HG02623 (cell line): ENCODE measurements around the gene RUSF1.
"Not testable (repeated sequence)": the region's sequence is repeated elsewhere in the genome, so short reads cannot be mapped to it uniquely, and the experiment has no call there.

Experiments
- ATAC-seq: cut with Tn5 transposase; IDR thresholded peaks from one replicate; pipeline ENCODE4 v1.9.1; 2021; ENCODE audit warnings: moderate library complexity; ENCODE audit not compliant: unreplicated experiment

RUSF1 gene

DNA sequence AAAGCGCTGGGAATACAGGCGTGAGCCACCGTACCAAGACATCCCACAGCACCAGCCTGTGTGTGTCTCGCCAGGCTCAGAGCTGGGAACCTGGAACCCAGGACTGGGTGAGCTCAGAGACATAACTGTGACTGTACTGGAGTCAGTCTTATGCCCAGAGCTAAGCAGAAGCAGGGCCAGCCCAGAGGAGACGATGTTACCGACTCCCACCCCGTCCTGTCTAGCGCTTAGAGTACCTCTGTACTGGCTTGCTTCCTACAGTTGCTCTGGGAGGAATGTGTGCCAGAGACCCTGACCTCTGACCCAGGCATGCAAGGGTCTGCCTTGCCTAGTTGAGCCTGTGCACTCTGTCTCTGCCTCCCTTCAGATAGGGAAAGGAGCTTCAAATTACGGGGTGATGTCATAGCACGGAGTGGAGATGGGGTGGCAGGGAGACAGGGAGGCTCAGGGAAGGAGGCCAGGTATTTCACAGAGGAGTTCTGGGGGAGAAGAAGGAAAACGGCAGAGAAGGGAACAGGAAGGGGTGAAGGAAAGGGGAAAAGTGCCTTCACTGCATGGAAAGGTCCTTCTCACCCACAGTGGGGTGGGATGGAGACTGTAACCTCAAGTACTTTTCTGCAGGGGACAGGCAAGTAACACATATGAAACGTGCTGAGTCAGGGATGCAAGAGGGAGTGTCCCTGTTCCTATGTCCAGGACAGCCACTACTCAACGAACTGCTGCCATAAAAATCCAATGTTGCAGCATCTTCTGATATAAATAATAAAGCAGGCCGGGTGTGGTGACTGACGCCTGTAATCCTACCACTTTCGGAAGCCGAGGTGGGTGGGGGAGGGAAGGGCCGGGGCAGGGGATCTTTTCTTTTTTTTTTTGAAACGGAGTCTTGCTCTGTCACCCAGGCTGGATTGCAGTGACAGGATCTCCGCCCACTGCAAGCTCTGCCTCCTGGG, 54.7 kb downstream of the RUSF1 start:
- no peak for ATAC-seq

DNA sequence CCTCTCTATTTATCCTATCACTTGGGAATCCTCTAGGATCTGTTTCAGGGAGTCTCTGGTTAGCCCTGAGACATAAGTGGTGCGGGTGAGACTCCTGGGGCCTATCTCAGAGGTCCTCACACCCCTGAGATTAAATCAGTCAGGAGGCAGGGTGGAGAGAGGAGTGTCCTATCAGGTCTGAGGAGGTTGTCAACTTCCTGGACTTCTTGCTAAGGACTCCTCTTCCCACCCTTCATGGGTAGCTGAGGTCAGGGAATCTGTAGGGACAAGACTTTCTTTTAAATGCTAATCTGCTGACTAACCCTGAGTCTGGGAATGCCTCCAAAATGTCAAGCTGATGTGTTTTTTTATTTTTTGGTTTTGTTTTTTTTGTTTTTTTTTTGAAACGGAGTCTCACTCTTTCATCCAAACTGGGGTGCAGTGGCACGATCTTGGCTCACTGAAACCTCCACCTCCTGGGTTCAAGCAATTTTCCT, 55.5 kb downstream of the RUSF1 start:
- no peak for ATAC-seq

DNA sequence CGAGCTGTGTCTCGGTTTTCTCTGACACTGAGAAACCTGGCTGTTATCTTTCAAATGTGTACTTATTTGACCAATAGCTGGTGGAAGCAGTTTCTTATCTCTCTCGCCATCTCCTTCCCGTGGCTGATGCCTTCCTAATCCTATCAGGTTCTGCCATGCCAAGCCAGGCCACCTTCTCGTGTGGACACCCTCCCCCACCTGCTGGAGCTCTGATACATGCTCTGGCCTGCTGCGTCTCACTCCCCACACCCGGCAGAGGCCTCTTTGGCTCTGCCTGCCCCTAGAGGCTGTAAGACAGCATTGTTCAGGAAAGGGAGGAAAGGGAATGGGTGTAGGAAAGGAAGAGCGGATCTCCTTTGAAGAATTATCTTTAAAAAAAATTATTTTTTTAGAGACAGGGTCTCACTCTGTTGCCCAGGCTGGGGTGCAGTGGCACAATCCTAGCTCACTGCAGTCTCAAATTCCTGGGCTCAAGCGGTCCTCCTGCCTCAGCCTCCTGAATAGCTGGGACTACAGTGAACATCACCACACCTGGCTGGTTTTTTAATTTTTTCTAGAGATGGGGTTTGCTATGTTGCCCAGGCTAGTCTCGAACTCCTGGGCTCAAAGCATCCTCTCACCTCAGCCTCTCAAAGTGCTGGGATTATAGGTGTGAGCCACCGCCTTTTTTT, 56.4 kb downstream of the RUSF1 start:
- no peak for ATAC-seq

DNA sequence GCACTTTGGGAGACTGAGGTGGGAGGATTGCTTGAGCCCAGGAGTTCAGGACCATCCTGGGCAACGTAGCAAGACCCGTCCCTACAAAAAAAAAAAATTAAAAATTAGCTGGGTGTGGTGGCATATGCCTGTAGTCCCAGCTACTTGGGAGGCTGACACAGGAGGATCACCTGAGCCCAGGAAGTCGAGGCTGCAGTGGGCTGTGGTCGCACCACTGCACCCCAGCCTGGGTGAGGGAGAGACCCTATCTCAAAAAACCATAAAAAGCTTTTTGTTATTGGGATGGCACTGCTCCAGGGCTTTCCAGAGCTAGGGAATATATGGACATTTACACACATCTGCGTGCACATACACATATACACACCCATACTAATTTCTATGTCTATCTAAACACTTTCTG, 57.0 kb downstream of the RUSF1 start:
- no peak for ATAC-seq

DNA sequence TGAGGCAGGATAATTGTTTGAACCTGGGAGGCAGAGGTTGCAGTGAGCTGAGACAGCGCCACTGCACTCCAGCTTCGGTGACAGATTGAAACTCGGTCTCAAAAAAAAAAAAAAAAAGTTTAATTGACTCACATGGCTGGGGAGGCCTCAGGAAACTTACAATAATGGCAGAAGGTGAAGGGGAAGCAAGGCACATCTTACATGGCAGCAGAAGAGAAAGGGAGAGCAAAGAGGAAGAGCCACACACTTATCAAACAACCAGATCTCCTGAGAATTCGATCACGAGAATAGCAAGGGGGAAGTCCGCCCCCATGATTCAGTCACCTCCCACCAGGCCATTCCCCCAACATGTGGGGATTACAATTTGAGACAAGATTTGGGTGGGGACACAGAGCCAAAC, 62.3 kb downstream of the RUSF1 start:
- ATAC-seq, result not testable (repeated sequence)

DNA sequence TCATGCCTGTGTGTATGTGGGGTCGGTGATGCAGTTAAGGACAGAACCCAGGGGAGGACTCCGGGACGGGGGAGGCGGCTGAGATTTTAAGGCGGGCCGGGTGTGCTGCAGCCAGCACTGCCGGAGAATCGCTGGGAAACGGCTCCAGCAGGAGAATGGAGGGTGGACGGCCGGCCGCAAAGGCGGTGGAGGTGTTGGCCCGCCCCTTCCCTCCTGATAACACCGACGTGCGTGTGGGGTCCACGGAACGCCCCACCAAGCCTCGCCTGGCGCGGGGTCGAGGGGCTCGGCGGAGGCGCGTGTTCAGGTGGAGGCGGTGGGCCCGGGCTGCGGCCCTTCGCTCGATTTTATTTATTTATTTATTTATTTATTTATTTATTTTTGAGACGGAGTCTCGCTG, 66.2 kb downstream of the RUSF1 start:
- no peak for ATAC-seq

DNA sequence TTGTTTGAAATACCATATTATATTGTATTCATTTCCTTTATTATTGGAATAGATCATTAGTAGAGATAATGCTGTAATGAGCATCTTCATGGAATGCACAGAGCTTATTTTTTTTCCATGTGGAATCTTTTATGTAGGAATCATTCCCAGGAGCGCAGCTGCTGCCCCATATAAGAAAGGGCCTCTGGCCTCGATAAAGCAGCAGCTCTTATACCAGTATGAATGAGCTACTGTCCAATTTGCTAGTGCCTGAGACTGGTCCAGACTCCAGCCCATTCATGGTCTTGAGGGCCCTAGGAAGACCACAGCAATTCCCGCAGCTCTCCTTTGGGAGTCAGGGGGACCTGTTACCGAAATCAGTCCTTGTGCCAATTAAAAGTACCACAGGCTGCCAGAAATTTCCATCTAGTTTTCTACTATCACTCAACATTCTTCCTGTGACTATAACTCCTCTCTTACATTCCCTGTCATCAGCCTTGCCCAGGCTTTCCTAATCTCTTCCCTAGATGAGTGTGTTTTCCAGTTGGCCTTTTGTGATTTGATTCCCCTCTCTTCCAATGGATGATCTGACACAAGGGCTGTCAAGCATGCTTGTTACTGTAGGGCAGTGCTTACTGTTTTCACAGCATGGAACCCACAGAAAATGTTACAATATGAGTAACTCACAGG, 67.5 kb downstream of the RUSF1 start:
- ATAC-seq, result no peak

DNA sequence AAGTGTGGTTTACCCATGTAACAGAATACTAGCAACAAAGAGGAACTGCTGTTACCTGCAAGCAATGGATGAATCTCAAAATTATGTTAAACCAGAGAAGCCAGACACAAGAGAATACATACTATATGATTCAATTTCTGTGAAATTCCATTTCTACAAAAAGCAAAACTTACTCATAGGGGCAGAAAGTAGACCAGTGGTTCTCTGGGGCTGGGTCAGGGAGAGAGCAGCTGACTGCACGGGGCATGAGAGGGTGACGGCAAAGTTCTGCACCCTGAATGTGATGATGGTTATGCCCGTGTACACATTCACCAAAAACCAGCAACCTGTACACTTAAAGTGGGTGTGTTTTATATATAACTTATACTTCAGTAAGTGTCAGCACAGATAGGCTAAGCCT, 68.7 kb downstream of the RUSF1 start:
- no peak for ATAC-seq
